Brain microvascular endothelial cell (primary cell): ENCODE data around the gene CFAP97.

ENCODE experiments used
- DNase-seq: peaks from one replicate; pipeline ENCODE4 v3.0.0-alpha.2; 2020
- H3K27ac ChIP-seq: fragments of 250-450 bp; sonication (Bioruptor Pico); 2 replicates; pipeline ENCODE4 v1.5.1; 2020; ENCODE audit warnings: mild to moderate bottlenecking, moderate library complexity
- H3K27me3 ChIP-seq: fragments of 250-450 bp; sonication (Bioruptor Pico); replicated peaks from 2 replicates; pipeline ENCODE4 v1.5.1; 2020; ENCODE audit warnings: mild to moderate bottlenecking
- H3K36me3 ChIP-seq: fragments of 250-450 bp; sonication (Bioruptor Pico); replicated peaks from 2 replicates; pipeline ENCODE4 v1.5.1; 2020; ENCODE audit warnings: mild to moderate bottlenecking
- H3K4me3 ChIP-seq: 2 replicates; pipeline ENCODE4 v1.5.1; 2011; ENCODE audit warnings: low read depth, mild to moderate bottlenecking, control low read depth, low read length, moderate library complexity
- in situ Hi-C: cut with HindIII; loops from 2 replicates; pipeline ENCODE4 v1.10.0; 2017; ENCODE audit warnings: low sequenced_read_pairs, low pct_ligation_motif_present
- TF ChIP-seq, protein P1 (sequence below): IDR thresholded peaks from 2 replicates; pipeline ENCODE4 v1.5.1; 2011; ENCODE audit warnings: low read depth, mild to moderate bottlenecking, moderate library complexity, low read length, control low read depth, inconsistent platforms; ENCODE audit errors: missing control alignments

Gene CFAP97

DNA sequence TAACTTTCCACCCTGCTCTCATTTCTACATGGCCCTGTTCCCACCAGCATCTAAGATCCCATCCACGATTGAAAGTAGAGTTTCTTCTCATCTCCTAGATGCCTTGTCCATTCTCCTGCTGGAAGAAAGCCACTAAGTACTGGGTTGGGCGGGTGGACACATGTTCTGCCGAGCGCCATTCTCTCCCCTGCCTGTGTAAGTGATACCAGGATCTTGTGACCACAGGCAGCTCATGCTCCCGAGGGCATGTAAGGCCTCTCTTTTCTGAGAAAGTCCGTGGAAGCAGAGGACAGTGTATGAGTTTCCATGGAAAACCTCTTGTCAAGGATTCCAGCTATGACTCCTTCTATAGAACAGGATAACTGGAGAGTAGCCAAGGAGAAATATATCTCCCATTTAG lies 64.1 kb downstream of the CFAP97 start:
- no peak overlapping the region for H3K27ac ChIP-seq
- in situ Hi-C loops, result no loop called here
- TF ChIP-seq, protein P1, sequence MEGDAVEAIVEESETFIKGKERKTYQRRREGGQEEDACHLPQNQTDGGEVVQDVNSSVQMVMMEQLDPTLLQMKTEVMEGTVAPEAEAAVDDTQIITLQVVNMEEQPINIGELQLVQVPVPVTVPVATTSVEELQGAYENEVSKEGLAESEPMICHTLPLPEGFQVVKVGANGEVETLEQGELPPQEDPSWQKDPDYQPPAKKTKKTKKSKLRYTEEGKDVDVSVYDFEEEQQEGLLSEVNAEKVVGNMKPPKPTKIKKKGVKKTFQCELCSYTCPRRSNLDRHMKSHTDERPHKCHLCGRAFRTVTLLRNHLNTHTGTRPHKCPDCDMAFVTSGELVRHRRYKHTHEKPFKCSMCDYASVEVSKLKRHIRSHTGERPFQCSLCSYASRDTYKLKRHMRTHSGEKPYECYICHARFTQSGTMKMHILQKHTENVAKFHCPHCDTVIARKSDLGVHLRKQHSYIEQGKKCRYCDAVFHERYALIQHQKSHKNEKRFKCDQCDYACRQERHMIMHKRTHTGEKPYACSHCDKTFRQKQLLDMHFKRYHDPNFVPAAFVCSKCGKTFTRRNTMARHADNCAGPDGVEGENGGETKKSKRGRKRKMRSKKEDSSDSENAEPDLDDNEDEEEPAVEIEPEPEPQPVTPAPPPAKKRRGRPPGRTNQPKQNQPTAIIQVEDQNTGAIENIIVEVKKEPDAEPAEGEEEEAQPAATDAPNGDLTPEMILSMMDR, result no peak
- DNase-seq, result no peak
- H3K27me3 ChIP-seq, result no peaks in the 10 kb centered on the region
- H3K36me3 ChIP-seq, result no peaks in the 10 kb centered on the region
- H3K4me3 ChIP-seq, result no peak overlapping the region

DNA sequence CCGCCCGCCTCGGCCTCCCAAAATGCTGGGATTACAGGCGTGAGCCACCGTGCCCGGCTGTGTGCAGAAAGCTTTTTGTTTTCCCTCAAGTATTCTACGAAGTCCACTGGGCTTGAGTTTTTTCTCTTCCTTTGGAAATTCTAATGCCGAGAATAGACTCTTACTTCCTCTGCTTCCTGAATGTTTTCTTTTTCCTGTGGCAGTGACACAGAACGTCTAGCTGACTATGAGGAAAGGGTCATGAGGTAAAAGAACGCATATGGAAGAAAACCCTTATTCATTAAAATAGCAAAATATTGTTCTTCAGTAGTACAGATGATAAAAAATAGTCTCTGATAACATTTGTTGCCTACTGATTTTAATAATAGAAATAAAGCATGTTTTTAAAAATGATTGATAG lies 65.6 kb downstream of the CFAP97 start:
- in situ Hi-C loops, result no loop called here
- TF ChIP-seq, protein P1, result no peak
- H3K27me3 ChIP-seq, result no peaks in the 10 kb centered on the region
- H3K27ac ChIP-seq, result no peak overlapping the region
- H3K4me3 ChIP-seq, result no peak overlapping the region
- no peaks in the 10 kb centered on the region for H3K36me3 ChIP-seq
- DNase-seq, result no peak

DNA sequence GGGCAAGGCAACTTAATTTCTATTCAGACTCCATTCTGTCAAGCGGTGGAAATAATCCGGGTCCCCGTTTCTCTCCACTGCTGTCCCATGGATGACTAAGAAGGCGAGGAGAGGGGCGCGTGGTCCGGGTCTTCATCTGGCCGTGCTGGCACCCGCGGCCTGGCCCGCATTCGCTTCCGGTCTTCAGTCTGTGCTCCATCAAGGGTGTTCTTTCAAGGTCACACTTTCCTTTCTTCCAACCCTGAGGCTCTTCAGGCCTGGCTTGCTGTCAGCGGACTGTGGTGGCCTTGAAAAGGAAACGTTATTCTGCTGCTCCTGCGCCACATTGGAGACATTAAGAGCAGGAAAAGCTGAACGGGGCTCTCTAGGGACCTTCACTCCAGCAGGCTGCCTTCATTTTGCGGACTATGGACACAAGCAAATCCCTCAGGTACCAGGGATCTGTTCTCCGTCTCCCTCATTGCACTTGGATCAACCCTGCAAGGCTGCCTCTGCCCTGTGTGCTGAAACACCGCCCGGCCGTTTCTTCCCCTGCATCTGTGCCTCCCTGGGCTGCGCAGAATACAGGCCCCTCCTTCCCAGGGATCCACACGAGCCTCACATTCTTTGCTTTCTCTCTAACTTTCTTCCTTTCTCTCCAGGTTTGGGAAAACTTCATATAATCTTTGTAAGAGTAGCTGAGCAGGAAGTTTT lies 66.4 kb downstream of the CFAP97 start:
- in situ Hi-C loops, result no loop called here
- no peak overlapping the region for H3K27ac ChIP-seq
- no peaks in the 10 kb centered on the region for H3K36me3 ChIP-seq
- no peaks in the 10 kb centered on the region for H3K27me3 ChIP-seq
- TF ChIP-seq, protein P1, result no peak
- no peak overlapping the region for H3K4me3 ChIP-seq
- no peak for DNase-seq

DNA sequence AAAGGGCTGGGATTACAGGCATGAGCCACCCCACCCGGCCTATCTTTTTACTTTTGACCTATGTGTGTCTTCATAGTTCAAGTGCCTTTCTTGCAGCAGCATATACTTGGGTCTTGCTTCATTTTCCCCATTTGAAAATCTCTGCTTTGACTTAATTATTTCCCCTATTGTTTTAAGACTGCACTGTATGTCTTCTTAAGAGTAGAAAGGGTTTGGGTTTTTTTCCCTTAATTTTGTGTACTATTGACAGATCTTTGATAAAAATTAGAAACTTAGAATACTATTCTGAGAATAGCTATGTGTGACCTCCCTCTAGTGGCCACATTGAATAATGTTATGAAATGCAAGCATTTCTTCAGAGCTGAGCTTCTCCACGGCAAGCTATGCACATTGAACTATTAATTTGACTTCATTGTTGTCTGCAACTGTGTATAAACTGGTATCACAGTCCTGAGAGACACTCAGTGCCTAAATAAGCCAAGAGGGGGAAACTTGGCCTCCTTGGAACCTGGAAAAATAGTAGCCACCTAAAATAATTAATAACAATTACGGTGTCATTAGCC lies 69.4 kb downstream of the CFAP97 start:
- no peaks in the 10 kb centered on the region for H3K27me3 ChIP-seq
- no peak for DNase-seq
- in situ Hi-C loops, result no loop called here
- no peaks in the 10 kb centered on the region for H3K36me3 ChIP-seq
- no peak overlapping the region for H3K27ac ChIP-seq
- TF ChIP-seq, protein P1, result peak; percentile 61
- no peak overlapping the region for H3K4me3 ChIP-seq

GRCh38 chr4:185128272-185129119 lies 75.3 kb downstream of the CFAP97 start:
- no peak for DNase-seq
- no peaks in the 10 kb centered on the region for H3K27me3 ChIP-seq
- in situ Hi-C loops, result no loop called here
- H3K4me3 ChIP-seq, result peak overlapping the region; percentile 62
- no peak overlapping the region for H3K27ac ChIP-seq
- no peaks in the 10 kb centered on the region for H3K36me3 ChIP-seq
- TF ChIP-seq, protein P1, result no peak
